Breast epithelium (tissue), 4 donors: ENCODE data around the gene RPS5. TPM values are rescaled to one million over a fixed set of nuclear protein-coding genes. Genes with fewer than 3 reads are reported as not detected.

Experiments
- DNase-seq, 2 donors: peaks; one replicate each; pipeline ENCODE4 v3.0.0-alpha.2; 2019; ENCODE audit warnings: low spot score in 2 of 2
- H3K27ac ChIP-seq, 2 donors: fragments of 200-600 bp; sonication (generic) in 1 of 2; one replicate each; pipeline ENCODE4 v1.5.1; 2016 to 2019; ENCODE audit warnings: mild to moderate bottlenecking in 1 of 2
- H3K27me3 ChIP-seq, 2 donors: fragments of 200-600 bp; sonication (generic) in 1 of 2; one replicate each; pipeline versions ENCODE4 v1.5.1 to v1.6.0; 2017 to 2019; ENCODE audit warnings: control low read depth in 1 of 2, mild to moderate bottlenecking in 1 of 2
- H3K36me3 ChIP-seq: fragments of 200-600 bp; one replicate; pipeline ENCODE4 v1.5.1; 2019
- H3K4me1 ChIP-seq, 2 donors: fragments of 200-600 bp; sonication (generic); one replicate each; pipeline ENCODE4 v1.5.1; 2016 to 2019; ENCODE audit warnings: control low read depth in 1 of 2
- H3K4me3 ChIP-seq, 3 donors: fragments of 200-600 bp; sonication (generic); 1 replicate in 2 of 3; 2 replicates in 1 of 3; pipeline ENCODE4 v1.5.1; 2016 to 2019; ENCODE audit warnings: mild to moderate bottlenecking in 3 of 3, moderate library complexity in 2 of 3
- H3K9me3 ChIP-seq, 2 donors: fragments of 200-600 bp; sonication (generic) in 1 of 2; one replicate each; pipeline ENCODE4 v1.5.1; 2016 to 2019; ENCODE audit warnings: control low read depth in 1 of 2
- CTCF ChIP-seq, 3 donors: fragments of 450-650 bp; IDR thresholded peaks; one replicate each; pipeline ENCODE4 v1.5.1; 2016 to 2017; ENCODE audit warnings: antibody characterized with exemption in 3 of 3, mild to moderate bottlenecking in 3 of 3, moderate library complexity in 3 of 3
- POLR2A ChIP-seq: fragments of 450-650 bp; IDR thresholded peaks from one replicate; pipeline ENCODE4 v1.6.1; 2016; ENCODE audit warnings: antibody characterized with exemption, mild to moderate bottlenecking, moderate library complexity
- POLR2AphosphoS5 ChIP-seq, 3 donors: sonication (generic); formaldehyde crosslinking; IDR thresholded peaks; one replicate each; pipeline ENCODE4 v1.6.1; 2017; ENCODE audit warnings: antibody characterized with exemption in 3 of 3
- intact Hi-C: fragments of 100-400 bp; cut with DNase I; formaldehyde crosslinking; loops from one replicate; pipeline ENCODE4 v1.15.1; 2023; ENCODE audit warnings: low total_unique reads
- total RNA-seq, 3 donors: library from RNA; depleted of rRNA; stranded (reverse); fragments of >200 nt; gene quantifications; one replicate each; pipeline ENCODE4 v1.1.0, GENCODE V29; 2016

RPS5 gene
- total RNA-seq, 3 donors from 2014 or later, result 1,794 to 2,659 (median 2,022) TPM

GRCh38 chr19:58396691-58397532 lies 9.8 kb downstream of the RPS5 start:
- Histone ChIP-seq H3K9me3 (no peaks in the 10 kb centered on the region), H3K27me3 (peaks cover 0 to 14% of the 10 kb centered on the region in 2 donors), H3K4me3 (peak overlapping the region in 2 of 3 donors; percentile 44 to 66), H3K4me1 (peaks cover 5 to 9% of the 10 kb centered on the region in 2 donors), H3K36me3 (no peaks in the 10 kb centered on the region), H3K27ac (no peak overlapping the region)
- TF ChIP-seq POLR2A (no peak), POLR2AphosphoS5 (IDR thresholded peaks at IDR 0.05) (no peak), CTCF (IDR thresholded peaks at IDR 0.05) (no peak)
- intact Hi-C loops, result no loop called here
- no peak for DNase-seq

- no peak for DNase-seq
- H3K4me3 ChIP-seq, result no peak overlapping the region
- H3K4me1 ChIP-seq, result peaks cover 9 to 13% of the 10 kb centered on the region in 2 donors
- H3K36me3 ChIP-seq, result no peaks in the 10 kb centered on the region
- no peaks in the 10 kb centered on the region for H3K9me3 ChIP-seq
- intact Hi-C loops, result no loop called here
- H3K27me3 ChIP-seq, result peaks cover 0 to 14% of the 10 kb centered on the region in 2 donors
- TF ChIP-seq CTCF (IDR thresholded peaks at IDR 0.05) (no peak), POLR2AphosphoS5 (IDR thresholded peaks at IDR 0.05) (no peak), POLR2A (no peak)
- no peak overlapping the region for H3K27ac ChIP-seq
Measured at GRCh38 chr19:58397533-58398037, 10.5 kb downstream of the RPS5 start.

DNA sequence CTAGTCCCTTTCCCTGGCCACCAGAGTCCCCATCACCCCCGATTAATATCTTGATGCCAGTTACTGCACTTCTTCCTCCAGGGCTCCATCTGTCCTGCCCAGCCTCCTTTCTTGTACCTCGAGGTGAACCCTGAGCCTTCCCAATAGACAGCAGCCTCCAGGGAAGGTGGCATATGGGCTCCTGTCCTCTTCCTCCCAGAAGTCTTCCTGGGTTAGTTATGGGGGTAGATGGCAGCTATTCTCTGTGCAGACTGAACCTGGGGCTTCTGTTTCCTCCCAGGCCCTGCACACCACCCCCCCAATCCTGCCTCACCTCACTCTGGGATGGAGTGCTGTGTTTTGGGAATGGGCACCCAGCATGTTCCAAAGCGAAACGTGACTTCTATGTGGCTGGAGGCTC lies 11.0 kb downstream of the RPS5 start:
- H3K36me3 ChIP-seq, result no peaks in the 10 kb centered on the region
- no peaks in the 10 kb centered on the region for H3K9me3 ChIP-seq
- intact Hi-C loops, result no loop called here
- DNase-seq, result no peak
- peaks cover 0 to 14% of the 10 kb centered on the region in 2 donors for H3K27me3 ChIP-seq
- TF ChIP-seq POLR2A, result no peak
- no peak for TF ChIP-seq POLR2AphosphoS5 (IDR thresholded peaks at IDR 0.05)
- no peak for TF ChIP-seq CTCF (IDR thresholded peaks at IDR 0.05)
- H3K27ac ChIP-seq, result no peak overlapping the region
- H3K4me3 ChIP-seq, result no peak overlapping the region
- peaks cover 9 to 13% of the 10 kb centered on the region in 2 donors for H3K4me1 ChIP-seq

DNA sequence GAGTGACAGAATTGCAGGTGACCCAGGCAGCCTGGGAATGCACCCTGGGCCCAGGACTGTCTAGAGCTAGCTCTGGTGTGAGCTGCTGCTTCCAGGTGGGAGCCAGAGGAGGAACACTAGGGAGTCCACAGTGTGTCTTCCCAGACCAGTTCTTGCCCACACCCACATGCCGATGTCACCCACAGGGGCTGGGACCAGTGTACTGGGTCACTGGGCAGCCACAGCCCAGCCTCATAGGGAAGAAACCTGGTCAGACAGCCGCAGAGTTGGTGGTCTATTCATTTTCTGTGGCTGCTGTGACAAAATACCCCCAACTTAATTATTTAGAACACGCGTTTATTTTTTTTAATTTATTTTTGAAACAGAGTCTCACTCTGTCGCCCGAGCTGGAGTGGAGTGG lies 11.5 kb downstream of the RPS5 start:
- no peak for TF ChIP-seq POLR2AphosphoS5 (IDR thresholded peaks at IDR 0.05)
- TF ChIP-seq POLR2A, result no peak
- TF ChIP-seq CTCF (IDR thresholded peaks at IDR 0.05), result no peak
- peaks cover 0 to 14% of the 10 kb centered on the region in 2 donors for H3K27me3 ChIP-seq
- no peak overlapping the region for H3K27ac ChIP-seq
- no peak for DNase-seq
- intact Hi-C loops, result no loop called here
- H3K4me1 ChIP-seq, result peaks cover 9 to 13% of the 10 kb centered on the region in 2 donors
- H3K9me3 ChIP-seq, result no peaks in the 10 kb centered on the region
- no peak overlapping the region for H3K4me3 ChIP-seq
- no peaks in the 10 kb centered on the region for H3K36me3 ChIP-seq

- H3K27me3 ChIP-seq, result peaks cover 0 to 14% of the 10 kb centered on the region in 2 donors
- H3K36me3 ChIP-seq, result no peaks in the 10 kb centered on the region
- DNase-seq, result peak in 1 of 2 donors; percentile 28
- intact Hi-C loops, result loop anchor here (10.0 kb wide), 1 partner anchor 1295 kb away; no protein-coding TSS in a partner anchor
- TF ChIP-seq CTCF (IDR thresholded peaks at IDR 0.05), result no peak
- TF ChIP-seq POLR2A, result no peak
- TF ChIP-seq POLR2AphosphoS5 (IDR thresholded peaks at IDR 0.05), result no peak
- H3K4me1 ChIP-seq, result peaks cover 9 to 13% of the 10 kb centered on the region in 2 donors
- H3K9me3 ChIP-seq, result no peaks in the 10 kb centered on the region
- H3K4me3 ChIP-seq, result peak overlapping the region in 2 of 3 donors; percentile 66 to 71
- no peak overlapping the region for H3K27ac ChIP-seq
Measured at GRCh38 chr19:58399903-58400302, 12.8 kb downstream of the RPS5 start.
